Heart left ventricle (tissue), 13 donors: ENCODE results near the gene NSD1.

Source experiments
- CTCF ChIP-seq, 12 donors: fragments of 200-600 bp; sonication (generic) in 4 of 12; IDR thresholded peaks; one replicate each; pipeline versions ENCODE4 v1.5.0 to v1.8.0; 2018 to 2022; ENCODE audit warnings: antibody characterized with exemption in 12 of 12, mild to moderate bottlenecking in 5 of 12
- POLR2A ChIP-seq, 2 donors: fragments of 450-650 bp; IDR thresholded peaks; one replicate each; pipeline ENCODE4 v1.6.1; 2017; ENCODE audit warnings: antibody characterized with exemption in 2 of 2, mild to moderate bottlenecking in 2 of 2, moderate library complexity in 2 of 2
- donor health status: ischemic (EF 13 %, LVEDD 7.1; RV severe dilation, severe dysfunction).
- donor health status: DM: no; HTN: yes; CAD: no.
- donor health status: DM: no; HTN: no; CAD: no.
- donor health status: ischemic (EF 25% LVEDD 6.9; RV normal size, moderate dysfunction).
- donor health status: ischemic (EF 25% LVEDD 5.7; RV mildly dilated, moderate dysfunction).
- donor health status: ischemic (EF 35%, LVEDD 5.7; RV mildly dilated, moderate dysfunction).
- donor health status: nonischemic (EF 11% LVEDD 7.7; RV severe dilation, severe dysfunction).
- donor health status: DM: yes; HTN: yes; CAD: no.
- donor health status: PGD.
- donor health status: ischemic (EF 29% LVEDD 5.4; RV normal size, mild dysfunction).
- donor health status: nonischemic (EF 23%, LVEDD 6.1; RV moderate dilation, normal function).

DNA sequence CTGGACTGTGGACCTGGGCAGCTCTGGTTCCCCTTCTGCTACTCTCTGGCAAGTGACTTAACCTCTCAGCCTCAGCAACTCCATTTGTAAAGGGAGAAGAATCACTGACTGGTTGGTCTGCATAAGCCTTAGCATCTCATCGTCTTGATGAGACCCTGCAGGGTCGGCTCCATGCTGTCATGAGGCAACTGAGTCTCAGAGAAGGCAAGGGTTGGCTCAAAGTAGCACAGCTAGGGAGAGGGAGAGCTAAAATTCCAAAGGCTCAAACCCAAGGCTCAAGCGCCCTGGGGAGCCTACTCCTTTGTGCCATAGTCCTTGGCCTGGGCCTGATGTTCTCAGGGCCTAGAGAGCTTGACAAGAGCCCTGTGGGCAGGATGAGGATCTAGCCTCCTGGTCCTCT, 42.3 kb upstream of the NSD1 start:
- no peak for TF ChIP-seq CTCF (IDR thresholded peaks at IDR 0.05)
- no peak for TF ChIP-seq POLR2A (IDR thresholded peaks at IDR 0.05)
